ENCODE measurements around the gene LASP1. TPM values are rescaled to one million over a fixed set of nuclear protein-coding genes. Genes with fewer than 3 reads are reported as not detected.
A peak's percentile ranks its signal among the peaks of the same experiment; 100 is the strongest.

LASP1 gene
- total RNA-seq, 5 donors from 2014 or later (not counting 1 experiment from before 2014, with no cell fraction given): 97.2 to 157 (median 122) TPM

DNA sequence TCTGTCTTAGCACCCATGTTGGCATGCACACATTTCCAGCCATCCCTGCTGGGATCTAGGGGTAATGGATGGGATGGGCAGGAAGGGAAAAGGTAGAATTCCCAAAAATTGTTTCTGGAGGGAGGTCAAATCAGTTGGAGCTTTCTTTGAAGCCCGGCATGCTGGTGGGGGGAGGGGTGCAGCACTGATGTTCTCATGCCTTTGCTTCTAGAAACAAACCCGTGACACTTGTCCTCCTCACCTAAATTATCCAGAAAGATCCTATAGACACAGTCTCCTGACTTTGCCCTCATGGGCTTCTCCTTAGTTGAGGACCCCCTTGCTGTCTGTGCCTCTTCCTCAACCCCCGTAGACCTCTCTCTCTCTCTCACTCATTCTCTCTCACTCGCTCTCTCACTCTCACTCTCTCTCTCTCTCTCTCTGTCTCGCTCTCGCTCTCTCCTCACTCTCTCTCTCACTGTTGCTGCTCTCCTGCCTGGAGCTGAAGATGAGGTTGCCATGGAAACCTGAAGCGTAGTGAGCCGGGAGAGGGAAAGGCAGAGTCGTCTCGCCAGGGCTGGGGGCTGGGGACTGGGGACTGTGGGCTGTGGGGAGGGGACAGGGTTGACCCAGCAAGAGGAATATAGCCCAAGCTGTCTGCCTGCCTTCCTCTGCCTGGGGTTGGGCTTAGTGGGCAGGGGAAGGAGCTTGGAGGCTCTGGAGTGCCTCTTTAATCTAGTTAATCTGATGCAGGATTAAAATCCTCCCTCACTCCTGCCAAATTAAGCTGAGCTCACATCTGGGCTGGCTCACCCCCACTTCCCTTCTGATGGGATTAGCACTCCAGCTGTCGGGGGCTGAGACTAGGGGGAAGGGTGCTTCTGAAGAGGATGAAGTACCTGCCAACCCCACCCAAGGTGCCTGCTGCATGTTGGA lies 16.1 kb downstream of the LASP1 start:
- no peaks in the 10 kb centered on the region for H3K27me3 ChIP-seq (replicated peaks in 1 of 2; ENCODE audit: control insufficient read depth in 2 of 2, extremely low read depth in 1 of 2, insufficient read depth in 2 of 2, low read length in 1 of 2)
- Mint-ChIP-seq H3K27ac (peak overlapping the region; percentile 75 to 93), H3K9me3 (no peaks in the 10 kb centered on the region), H3K4me1 (peaks cover 88 to 94% (median 91%) of the 10 kb centered on the region in 3 donors), H3K4me3 (peak overlapping the region; percentile 15 to 99 (median 29)), H3K36me3 (peaks cover 28% of the 10 kb centered on the region), H3K27me3 (no peaks in the 10 kb centered on the region)
- no peak for ATAC-seq (replicated peaks in 1 of 4)
- ChIA-PET CTCF (interaction anchor here in 1 of 2 donors (0.9 kb wide), 1 partner anchor 267 kb away, joined by 4 read pairs; no protein-coding TSS in a partner anchor), POLR2A (interaction anchor here in 1 of 2 donors (0.6 kb wide), 1 partner anchor 13 kb away, joined by 4 read pairs; no protein-coding TSS in a partner anchor)
- WGBS (ENCODE audit: insufficient coverage): 36% methylated on average over 5 of the region's 11 CpGs
- H3K36me3 ChIP-seq (ENCODE audit: control insufficient read depth in 2 of 2, extremely low read depth in 1 of 2, insufficient read depth in 1 of 2, low read length in 1 of 2): peaks cover 15 to 67% of the 10 kb centered on the region in 2 donors
- peaks cover 70 to 99% of the 10 kb centered on the region in 2 experiments for H3K4me1 ChIP-seq (ENCODE audit: control insufficient read depth in 1 of 2, extremely low read depth in 1 of 2, insufficient read depth in 2 of 2, low read length in 2 of 2)
- H3K27ac ChIP-seq (ENCODE audit: low read length): peak overlapping the region; percentile 3
- peak overlapping the region in 1 of 2 donors; percentile 44 for H3K4me3 ChIP-seq (ENCODE audit: control insufficient read depth in 1 of 2, extremely low read depth in 1 of 2, low read length in 1 of 2)
- no peaks in the 10 kb centered on the region for H3K9me3 ChIP-seq
- DNase-seq: no peak

DNA sequence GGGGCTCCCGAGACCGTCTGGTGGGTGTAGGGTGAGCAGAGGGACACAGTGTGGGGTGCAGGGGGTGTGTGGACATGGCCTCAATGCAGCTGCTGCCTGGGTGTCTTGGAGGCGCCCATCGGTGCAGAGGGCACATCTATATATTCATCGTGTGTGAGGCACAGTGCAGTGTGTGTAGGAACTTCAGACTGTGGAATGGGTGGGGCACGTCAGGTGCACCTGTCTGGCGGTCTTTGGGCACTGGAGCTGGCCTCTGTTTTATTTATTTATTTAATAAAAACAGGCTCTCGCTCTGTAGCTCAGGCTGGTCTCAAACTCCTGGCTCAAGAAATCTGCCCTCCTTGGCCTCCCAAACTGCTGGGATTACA lies 16.8 kb downstream of the LASP1 start:
- Mint-ChIP-seq H3K4me3 (peak overlapping the region in 2 of 3 donors; percentile 28 to 99), H3K27me3 (no peaks in the 10 kb centered on the region), H3K9me3 (no peaks in the 10 kb centered on the region), H3K4me1 (peaks cover 88 to 94% (median 91%) of the 10 kb centered on the region in 3 donors), H3K36me3 (peaks cover 26% of the 10 kb centered on the region), H3K27ac (peak overlapping the region; percentile 75 to 93)
- no peak for ATAC-seq (replicated peaks in 1 of 4)
- H3K27ac ChIP-seq (ENCODE audit: low read length): no peak overlapping the region
- no peaks in the 10 kb centered on the region for H3K27me3 ChIP-seq (replicated peaks in 1 of 2; ENCODE audit: control insufficient read depth in 2 of 2, extremely low read depth in 1 of 2, insufficient read depth in 2 of 2, low read length in 1 of 2)
- no peaks in the 10 kb centered on the region for H3K9me3 ChIP-seq
- H3K4me1 ChIP-seq (ENCODE audit: control insufficient read depth in 1 of 2, extremely low read depth in 1 of 2, insufficient read depth in 2 of 2, low read length in 2 of 2): peaks cover 73 to 99% of the 10 kb centered on the region in 2 experiments
- 100% methylated on average over 2 of the region's 8 CpGs for WGBS (ENCODE audit: insufficient coverage)
- POLR2A ChIA-PET: no interaction called here
- peak overlapping the region in 1 of 2 donors; percentile 44 for H3K4me3 ChIP-seq (ENCODE audit: control insufficient read depth in 1 of 2, extremely low read depth in 1 of 2, low read length in 1 of 2)
- no peak for DNase-seq
- CTCF ChIA-PET: no interaction called here
- peaks cover 15 to 66% of the 10 kb centered on the region in 2 donors for H3K36me3 ChIP-seq (ENCODE audit: control insufficient read depth in 2 of 2, extremely low read depth in 1 of 2, insufficient read depth in 1 of 2, low read length in 1 of 2)

DNA sequence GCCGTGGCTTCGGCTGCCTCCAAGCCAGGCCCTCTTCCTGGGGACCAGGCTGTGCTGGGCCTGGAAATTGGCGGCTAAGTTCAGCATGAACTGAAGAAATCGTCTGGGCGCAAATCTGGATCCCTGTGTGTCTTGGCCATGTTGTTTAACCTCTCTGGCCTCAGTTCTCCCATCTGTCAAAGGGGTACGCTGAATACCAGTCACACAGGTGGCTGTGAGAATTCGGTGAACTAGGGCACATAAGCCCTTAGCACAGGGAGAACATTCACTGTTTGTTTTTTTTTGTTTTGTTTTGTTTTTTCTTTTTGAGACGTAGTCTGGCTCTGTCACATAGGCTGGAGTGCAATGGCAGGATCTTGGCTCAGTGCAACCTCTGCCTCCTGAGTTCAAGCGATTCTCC lies 19.0 kb downstream of the LASP1 start:
- CTCF ChIA-PET: no interaction called here
- no peak for DNase-seq

DNA sequence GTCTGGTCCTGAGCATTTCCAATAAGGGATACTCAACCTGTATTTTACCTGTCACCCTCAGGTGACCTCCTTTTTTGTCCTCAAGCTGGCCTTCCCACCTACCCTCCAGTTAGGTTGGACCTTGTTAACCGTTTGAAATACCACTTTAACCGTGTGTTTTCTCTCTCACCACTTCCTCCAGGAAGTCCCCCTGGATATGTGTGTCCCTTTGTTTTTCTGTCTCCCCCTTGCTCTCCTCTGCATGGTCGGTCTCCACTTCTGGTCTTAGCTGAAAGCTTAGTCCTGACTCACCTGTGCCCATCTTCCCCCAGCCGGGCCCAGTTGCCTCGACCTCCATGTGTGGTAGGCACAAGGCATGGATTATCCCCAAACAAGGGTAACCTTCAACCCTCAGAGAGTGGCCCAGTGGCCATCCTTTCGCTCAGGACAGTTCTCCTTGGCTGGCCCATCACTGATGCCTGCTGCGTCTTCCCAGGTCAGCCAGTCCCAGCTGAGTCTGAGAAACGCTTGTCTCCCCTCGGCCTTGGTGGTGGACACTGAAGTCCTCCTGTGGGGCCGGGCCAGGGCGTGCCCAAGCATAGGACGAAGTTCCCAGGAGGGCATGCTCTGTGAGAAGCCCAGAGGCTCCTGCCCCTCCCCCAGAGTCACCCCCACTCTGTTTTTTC lies 20.0 kb downstream of the LASP1 start:
- no peak for DNase-seq
- Histone ChIP-seq H3K27ac (ENCODE audit: low read length) (peak overlapping the region; percentile 42), H3K36me3 (ENCODE audit: control insufficient read depth in 2 of 2, extremely low read depth in 1 of 2, insufficient read depth in 1 of 2, low read length in 1 of 2) (peaks cover 20 to 65% of the 10 kb centered on the region in 2 donors), H3K27me3 (replicated peaks in 1 of 2; ENCODE audit: control insufficient read depth in 2 of 2, extremely low read depth in 1 of 2, insufficient read depth in 2 of 2, low read length in 1 of 2) (no peaks in the 10 kb centered on the region), H3K4me1 (ENCODE audit: control insufficient read depth in 1 of 2, extremely low read depth in 1 of 2, insufficient read depth in 2 of 2, low read length in 2 of 2) (peaks cover 72 to 99% of the 10 kb centered on the region in 2 experiments), H3K4me3 (ENCODE audit: control insufficient read depth in 1 of 2, extremely low read depth in 1 of 2, low read length in 1 of 2) (no peak overlapping the region), H3K9me3 (no peaks in the 10 kb centered on the region)
- no peak for ATAC-seq (replicated peaks in 1 of 4)
- peaks cover 87 to 97% (median 92%) of the 10 kb centered on the region in 3 donors for H3K4me1 Mint-ChIP-seq
- WGBS (ENCODE audit: insufficient coverage): 59% methylated on average over 12 of the region's 12 CpGs
- H3K36me3 Mint-ChIP-seq: peaks cover 28% of the 10 kb centered on the region
- H3K27ac Mint-ChIP-seq: peak overlapping the region; percentile 90 to 93
- no peaks in the 10 kb centered on the region for H3K9me3 Mint-ChIP-seq
- no peaks in the 10 kb centered on the region for H3K27me3 Mint-ChIP-seq
- CTCF ChIA-PET: interaction anchor here in 1 of 2 donors (0.6 kb wide), 1 partner anchor 19 kb away, joined by 3 read pairs; no protein-coding TSS in a partner anchor
- peak overlapping the region in 1 of 3 donors; percentile 75 for H3K4me3 Mint-ChIP-seq
- POLR2A ChIA-PET: interaction anchor here in 1 of 2 donors (0.6 kb wide), 1 partner anchor 147 kb away, joined by 3 read pairs; no protein-coding TSS in a partner anchor

More for the DNA sequence above, 19.0 kb downstream of the LASP1 start:
- POLR2A ChIA-PET: interaction anchor here in 1 of 2 donors (0.7 kb wide), 1 partner anchor 157 kb away, joined by 4 read pairs; no protein-coding TSS in a partner anchor
- 95% methylated on average over 7 of the region's 9 CpGs for WGBS (ENCODE audit: insufficient coverage)
- Mint-ChIP-seq H3K9me3 (no peaks in the 10 kb centered on the region), H3K36me3 (peaks cover 25% of the 10 kb centered on the region), H3K27ac (peak overlapping the region; percentile 74 to 93), H3K27me3 (no peaks in the 10 kb centered on the region), H3K4me1 (peaks cover 86 to 94% (median 91%) of the 10 kb centered on the region in 3 donors), H3K4me3 (peak overlapping the region in 1 of 3 donors; percentile 37)
- Histone ChIP-seq H3K4me3 (ENCODE audit: control insufficient read depth in 1 of 2, extremely low read depth in 1 of 2, low read length in 1 of 2) (no peak overlapping the region), H3K9me3 (no peaks in the 10 kb centered on the region), H3K27ac (ENCODE audit: low read length) (peak overlapping the region; percentile 24), H3K36me3 (ENCODE audit: control insufficient read depth in 2 of 2, extremely low read depth in 1 of 2, insufficient read depth in 1 of 2, low read length in 1 of 2) (peaks cover 17 to 64% of the 10 kb centered on the region in 2 donors), H3K4me1 (ENCODE audit: control insufficient read depth in 1 of 2, extremely low read depth in 1 of 2, insufficient read depth in 2 of 2, low read length in 2 of 2) (peaks cover 76 to 99% of the 10 kb centered on the region in 2 experiments), H3K27me3 (replicated peaks in 1 of 2; ENCODE audit: control insufficient read depth in 2 of 2, extremely low read depth in 1 of 2, insufficient read depth in 2 of 2, low read length in 1 of 2) (no peaks in the 10 kb centered on the region)
- ATAC-seq (replicated peaks in 1 of 4): no peak

DNA sequence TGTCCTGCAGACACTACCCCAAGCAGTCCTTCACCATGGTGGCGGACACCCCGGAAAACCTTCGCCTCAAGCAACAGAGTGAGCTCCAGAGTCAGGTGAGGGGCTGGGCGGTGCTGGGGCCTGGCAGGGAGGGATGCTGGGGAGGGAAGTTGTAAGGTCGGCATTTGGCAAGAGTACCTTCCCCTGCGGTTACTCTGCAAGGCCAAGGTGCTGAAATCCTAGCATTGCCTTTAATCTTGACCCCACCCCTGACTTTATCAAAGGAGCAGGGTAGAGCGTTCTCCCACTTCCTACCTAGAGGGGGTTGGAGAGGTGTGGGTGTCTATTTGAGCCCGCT lies 20.5 kb downstream of the LASP1 start:
- peaks cover 28% of the 10 kb centered on the region for H3K36me3 Mint-ChIP-seq
- peaks cover 82 to 92% (median 88%) of the 10 kb centered on the region in 3 donors for H3K4me1 Mint-ChIP-seq
- H3K36me3 ChIP-seq (ENCODE audit: control insufficient read depth in 2 of 2, extremely low read depth in 1 of 2, insufficient read depth in 1 of 2, low read length in 1 of 2): peaks cover 20 to 64% of the 10 kb centered on the region in 2 donors
- DNase-seq (peak in 3 of 35 experiments; percentile 22 to 44 (median 26)), ATAC-seq (replicated peaks in 1 of 4) (peak; percentile 20 to 48 (median 33))
- CTCF ChIA-PET: interaction anchor here in 1 of 2 donors (0.6 kb wide), 1 partner anchor 273 kb away, joined by 10 read pairs; no protein-coding TSS in a partner anchor
- H3K27me3 Mint-ChIP-seq: no peaks in the 10 kb centered on the region
- peak overlapping the region in 1 of 3 donors; percentile 75 for H3K4me3 Mint-ChIP-seq
- POLR2A ChIA-PET: interaction anchor here in 1 of 2 donors (0.6 kb wide), 1 partner anchor 147 kb away, joined by 3 read pairs; no protein-coding TSS in a partner anchor
- peak overlapping the region; percentile 90 to 93 for H3K27ac Mint-ChIP-seq
- H3K27me3 ChIP-seq (replicated peaks in 1 of 2; ENCODE audit: control insufficient read depth in 2 of 2, extremely low read depth in 1 of 2, insufficient read depth in 2 of 2, low read length in 1 of 2): no peaks in the 10 kb centered on the region
- peaks cover 67 to 94% of the 10 kb centered on the region in 2 experiments for H3K4me1 ChIP-seq (ENCODE audit: control insufficient read depth in 1 of 2, extremely low read depth in 1 of 2, insufficient read depth in 2 of 2, low read length in 2 of 2)
- WGBS (ENCODE audit: insufficient coverage): no CpG with 5 or more reads among the region's 8 CpGs
- H3K27ac ChIP-seq (ENCODE audit: low read length): peak overlapping the region; percentile 42
- no peaks in the 10 kb centered on the region for H3K9me3 Mint-ChIP-seq
- H3K4me3 ChIP-seq (ENCODE audit: control insufficient read depth in 1 of 2, extremely low read depth in 1 of 2, low read length in 1 of 2): no peak overlapping the region
- no peaks in the 10 kb centered on the region for H3K9me3 ChIP-seq
